GM18870 (cell line): ENCODE measurements around the gene WDR31.
"Not testable (repeated sequence)": the region's sequence is repeated elsewhere in the genome, so short reads cannot be mapped to it uniquely, and the experiment has no call there.

Experiments
- ATAC-seq: cut with Tn5 transposase; IDR thresholded peaks from one replicate; pipeline ENCODE4 v1.9.1; 2021; ENCODE audit warnings: moderate library complexity; ENCODE audit not compliant: unreplicated experiment

Gene WDR31

GRCh38 chr9:113340011-113340699 lies at the start of gene WDR31:
WDR31 (minus strand) TSS chr9:113340275; CDS start chr9:113332022, 8,253 bp downstream.
- ATAC-seq, result peak; percentile 87

- no peak for ATAC-seq
Measured at GRCh38 chr9:113389451-113389850, 49.4 kb upstream of the WDR31 start.

GRCh38 chr9:113388833-113389232 lies 48.8 kb upstream of the WDR31 start:
- ATAC-seq, result no peak

GRCh38 chr9:113387560-113388230 lies 47.6 kb upstream of the WDR31 start:
- no peak for ATAC-seq

GRCh38 chr9:113386571-113387393 lies 46.7 kb upstream of the WDR31 start:
- ATAC-seq, result no peak

DNA sequence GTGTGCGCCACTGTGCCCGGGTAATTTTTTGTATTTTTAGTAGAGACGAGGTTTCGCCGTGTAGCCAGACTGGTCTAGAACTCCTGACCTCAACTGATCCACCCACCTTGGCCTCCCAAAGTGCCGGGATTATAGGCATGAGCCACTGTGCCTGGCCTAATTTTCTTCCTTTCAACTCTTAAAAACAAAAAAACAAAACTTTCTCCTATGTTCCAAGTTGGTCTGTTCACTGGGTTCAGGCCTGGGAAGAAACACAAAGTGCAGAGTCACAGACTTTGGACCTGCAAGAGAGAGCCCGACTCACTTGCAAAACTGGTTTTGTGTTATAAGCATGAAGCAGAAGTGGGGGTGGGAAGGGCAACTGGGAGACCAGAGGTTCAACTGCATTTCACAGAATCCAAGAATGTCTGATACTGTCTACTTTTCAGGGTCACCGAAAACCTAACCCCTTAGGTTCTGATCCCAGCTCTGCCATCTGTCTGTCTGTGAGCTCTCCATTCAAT lies 41.9 kb upstream of the WDR31 start:
- ATAC-seq, result no peak

- not testable (repeated sequence) for ATAC-seq
Measured at GRCh38 chr9:113381441-113381840, 41.4 kb upstream of the WDR31 start.

DNA sequence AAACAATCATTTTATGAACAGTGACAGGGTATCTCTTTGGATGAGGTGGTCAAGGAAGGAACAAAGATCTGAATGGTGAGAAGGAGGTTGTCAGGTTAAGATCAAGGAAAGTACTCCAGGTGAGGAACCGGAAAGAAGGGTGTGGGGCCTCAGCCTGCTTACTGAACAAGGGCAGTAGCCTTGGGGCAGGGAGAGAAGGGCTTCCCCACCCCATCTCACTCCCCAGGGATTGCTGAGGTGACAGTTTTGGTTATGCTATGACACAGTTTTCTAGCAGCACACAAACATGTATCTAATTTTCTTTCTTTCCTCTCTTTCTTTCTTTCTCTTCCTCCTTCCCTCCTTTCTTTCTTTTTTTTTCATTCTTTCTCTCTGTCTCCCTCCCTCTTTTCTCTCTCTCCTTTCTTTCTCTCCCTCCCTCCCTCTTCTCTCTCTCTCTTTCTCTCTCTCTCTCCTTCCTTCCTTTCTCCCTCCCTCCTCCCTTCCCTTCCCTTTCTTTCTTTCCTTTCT lies 40.8 kb upstream of the WDR31 start:
- no peak for ATAC-seq

GRCh38 chr9:113379829-113380210 lies 39.7 kb upstream of the WDR31 start:
- ATAC-seq, result not testable (repeated sequence)

GRCh38 chr9:113379094-113379828 lies 39.2 kb upstream of the WDR31 start:
- ATAC-seq, result not testable (repeated sequence)

DNA sequence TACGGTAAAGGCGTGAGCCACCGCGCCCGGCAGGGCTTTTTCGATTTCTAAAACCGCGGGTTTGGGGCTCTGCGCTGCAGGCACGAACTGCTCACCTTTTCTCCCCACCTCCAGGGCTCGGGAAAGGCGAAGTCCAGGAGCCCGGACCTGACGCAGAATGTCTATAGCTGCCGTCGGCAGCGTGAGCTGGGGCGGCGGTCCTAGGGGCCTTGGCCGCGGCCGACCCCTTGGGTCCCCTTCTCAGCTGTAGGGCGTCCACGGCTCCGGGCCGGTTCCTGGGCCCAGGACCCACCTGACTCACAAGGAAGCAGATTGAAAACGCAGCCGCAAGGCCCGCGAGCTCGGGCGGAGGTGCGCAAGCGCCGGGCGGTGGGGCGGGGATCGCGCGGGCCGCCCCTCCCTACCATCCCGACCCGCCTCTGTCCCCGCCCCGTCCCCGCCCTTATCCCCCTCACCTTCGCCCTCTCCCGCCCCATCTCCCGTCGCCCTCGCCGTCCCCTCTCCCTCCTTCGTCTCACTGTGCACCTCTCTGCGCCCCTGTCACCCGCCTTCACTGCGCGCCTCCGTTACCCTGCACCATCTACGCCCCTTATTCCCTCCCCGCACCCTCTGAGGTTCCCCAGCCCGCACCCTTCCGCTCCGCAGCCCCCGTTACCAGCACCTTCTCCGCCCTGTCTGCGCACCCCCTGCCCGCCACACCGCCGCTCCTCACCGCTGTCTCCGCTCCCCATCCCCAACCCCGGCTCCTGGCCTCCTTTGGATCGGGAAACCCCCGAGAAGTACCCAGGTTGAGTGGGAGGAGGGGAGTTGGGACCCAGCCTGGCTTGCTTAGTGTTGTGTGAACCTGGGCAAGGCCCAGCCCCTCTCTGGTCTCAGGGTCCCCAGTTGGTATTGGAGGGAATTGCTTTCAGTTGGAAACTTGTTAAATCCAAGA lies 36.8 kb upstream of the WDR31 start, which contains the start of gene HDHD3:
TSS of gene HDHD3 (minus strand) at position 353 of the 934 bp plus-strand sequence. CDS start 2,632 bp downstream, outside the sequence.
- peak; percentile 82 for ATAC-seq

DNA sequence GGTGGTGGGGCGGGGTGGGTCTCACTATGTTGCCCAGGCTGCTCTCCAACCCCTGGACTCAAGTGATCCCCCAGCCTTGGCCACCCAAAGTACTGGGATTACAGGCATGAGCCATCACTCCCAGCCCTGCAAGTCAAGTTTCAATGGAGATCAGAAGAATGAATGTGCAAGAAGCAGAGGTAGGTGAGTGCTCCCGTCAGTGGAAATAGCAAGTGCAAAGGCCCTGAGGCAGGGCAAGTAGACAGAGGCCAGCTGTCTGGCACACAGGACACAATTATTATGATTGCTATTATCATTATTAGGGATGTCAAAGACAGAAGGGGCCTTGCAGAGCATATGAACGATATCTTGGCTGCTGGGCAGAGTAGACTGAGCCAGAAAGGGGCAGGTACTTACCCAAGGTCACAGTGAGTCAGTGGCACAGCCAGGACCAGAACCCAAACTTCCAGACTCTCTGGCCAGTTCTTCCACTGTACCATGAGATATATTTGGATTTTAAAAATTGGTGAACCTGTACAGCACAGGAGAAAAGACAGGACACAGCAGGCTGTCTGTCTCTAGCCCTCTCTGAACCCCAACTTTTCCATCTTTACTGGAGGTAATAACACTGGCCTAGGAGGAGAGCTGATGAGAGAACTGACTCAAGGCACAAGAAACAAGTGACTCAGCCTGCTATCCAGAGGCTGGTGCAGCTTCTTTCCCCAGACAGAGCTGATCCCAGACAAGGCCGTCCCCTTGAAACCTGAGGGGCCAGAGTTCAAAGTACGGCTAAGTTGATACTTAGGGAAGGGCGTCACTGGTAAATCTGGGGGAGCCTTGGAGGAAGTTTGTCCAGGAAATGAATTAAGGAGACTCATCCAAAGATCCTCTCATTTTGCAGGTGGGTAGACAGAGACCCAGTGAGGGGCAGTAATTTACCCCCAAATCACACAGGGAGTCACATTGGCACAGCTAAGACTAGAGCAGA lies 35.3 kb upstream of the WDR31 start:
- ATAC-seq, result no peak

DNA sequence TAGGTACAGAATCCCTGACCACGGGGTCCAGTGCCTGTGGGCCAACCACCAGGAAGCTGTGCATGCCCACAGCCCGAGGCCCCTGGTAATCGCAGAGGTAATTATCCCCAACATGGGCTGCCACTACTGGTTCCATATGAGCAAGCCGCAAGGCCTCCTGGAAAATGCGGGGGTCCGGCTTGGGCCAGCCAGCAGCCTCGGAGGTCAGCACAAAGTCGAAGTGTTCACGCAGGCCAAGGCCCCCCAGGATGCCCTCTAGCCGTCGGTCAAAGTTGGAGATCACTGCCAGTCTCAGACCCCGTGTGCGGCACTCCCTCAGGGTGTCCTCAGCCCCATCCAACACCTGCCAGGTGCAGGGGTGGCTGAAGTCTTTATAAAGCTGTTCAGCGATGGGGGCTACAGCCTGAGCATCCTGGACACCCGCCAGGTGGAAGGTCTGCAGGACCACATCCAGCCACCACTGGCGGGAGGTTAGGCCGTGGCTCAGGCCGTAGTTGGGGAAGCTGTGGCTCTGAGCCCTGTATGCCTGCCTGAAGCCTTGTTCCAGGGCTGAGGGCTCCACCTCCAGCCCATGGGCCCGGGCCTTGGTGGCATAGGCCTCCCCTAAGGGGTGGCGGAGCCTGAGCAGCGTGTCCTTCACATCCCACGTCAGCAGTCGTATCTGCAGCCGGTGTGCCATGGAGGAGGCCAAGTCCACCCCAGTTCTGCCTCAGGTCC lies 33.8 kb upstream of the WDR31 start:
- ATAC-seq, result no peak

GRCh38 chr9:113373256-113373655 lies 33.2 kb upstream of the WDR31 start:
- ATAC-seq, result no peak

GRCh38 chr9:113372059-113372458 lies 32.0 kb upstream of the WDR31 start:
- ATAC-seq, result no peak

DNA sequence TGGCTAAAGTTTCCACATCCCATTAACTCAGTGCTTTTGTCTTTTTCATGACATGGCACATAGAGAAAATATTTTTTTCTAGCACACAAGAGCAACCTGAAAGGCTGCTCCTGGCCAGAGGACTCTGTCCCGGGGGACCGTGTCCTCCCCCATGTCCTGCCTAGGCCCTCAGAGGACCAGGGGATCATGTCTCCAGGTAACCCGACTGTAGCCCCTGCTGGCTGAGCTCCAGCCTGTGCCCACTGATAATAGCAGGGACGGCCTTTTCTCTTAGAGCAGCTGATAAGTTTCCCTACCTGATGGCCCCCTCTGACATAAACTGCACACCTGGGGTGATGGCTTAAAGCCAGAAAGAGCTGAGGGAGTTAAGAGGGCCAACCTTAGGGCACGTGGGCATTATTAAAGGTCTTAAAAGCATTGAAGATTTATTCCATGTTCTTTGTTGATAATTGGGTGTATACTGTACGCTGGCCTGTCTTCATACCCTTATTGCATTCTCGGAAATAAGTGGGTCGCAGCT lies 30.8 kb upstream of the WDR31 start:
- ATAC-seq, result no peak

DNA sequence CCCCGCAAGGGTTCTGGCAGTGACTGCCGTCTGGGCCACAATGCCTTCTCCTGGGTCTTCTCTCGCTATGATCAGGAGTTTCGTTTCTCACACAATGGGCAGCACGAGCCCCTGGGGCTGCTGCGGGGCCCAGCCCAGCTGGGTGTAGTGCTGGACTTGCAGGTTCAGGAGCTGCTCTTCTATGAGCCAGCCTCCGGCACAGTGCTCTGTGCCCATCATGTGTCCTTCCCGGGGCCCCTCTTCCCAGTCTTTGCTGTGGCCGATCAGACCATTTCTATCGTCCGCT lies 29.7 kb upstream of the WDR31 start:
- ATAC-seq, result no peak
